ENCODE data around the gene SLC22A7. TPM values are rescaled to one million over a fixed set of nuclear protein-coding genes. Genes with fewer than 3 reads are reported as not detected.
A peak's percentile ranks its signal among the peaks of the same experiment; 100 is the strongest.

Gene SLC22A7, protein sequence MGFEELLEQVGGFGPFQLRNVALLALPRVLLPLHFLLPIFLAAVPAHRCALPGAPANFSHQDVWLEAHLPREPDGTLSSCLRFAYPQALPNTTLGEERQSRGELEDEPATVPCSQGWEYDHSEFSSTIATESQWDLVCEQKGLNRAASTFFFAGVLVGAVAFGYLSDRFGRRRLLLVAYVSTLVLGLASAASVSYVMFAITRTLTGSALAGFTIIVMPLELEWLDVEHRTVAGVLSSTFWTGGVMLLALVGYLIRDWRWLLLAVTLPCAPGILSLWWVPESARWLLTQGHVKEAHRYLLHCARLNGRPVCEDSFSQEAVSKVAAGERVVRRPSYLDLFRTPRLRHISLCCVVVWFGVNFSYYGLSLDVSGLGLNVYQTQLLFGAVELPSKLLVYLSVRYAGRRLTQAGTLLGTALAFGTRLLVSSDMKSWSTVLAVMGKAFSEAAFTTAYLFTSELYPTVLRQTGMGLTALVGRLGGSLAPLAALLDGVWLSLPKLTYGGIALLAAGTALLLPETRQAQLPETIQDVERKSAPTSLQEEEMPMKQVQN
- not detected for total RNA-seq
- not detected for polyA plus RNA-seq
- long read RNA-seq, donor 1: 0 reads
- long read RNA-seq, donor 2: 0 reads
- long read RNA-seq, donor 3: 0 reads
- long read RNA-seq, donor 4: 0 reads
- long read RNA-seq, donor 5: 0 reads
- long read RNA-seq, donor 6: 0 reads
- long read RNA-seq, donor 7: 0 reads
- long read RNA-seq, donor 8: 0 reads
- long read RNA-seq, donor 9: 0 reads
- long read RNA-seq, donor 10: 0 reads

- Histone ChIP-seq H3K4me1 (no peaks in the 10 kb centered on the region), H3K27me3 (peaks cover 0 to 53% (median 0%) of the 10 kb centered on the region in 3 donors), H3K9me3 (no peaks in the 10 kb centered on the region), H3K4me3 (no peak within 1 kb of the TSS), H3K36me3 (no peaks in the 10 kb centered on the region), H3K27ac (no peak within 1 kb of the TSS)
- DNase-seq: peak in 1 of 2 donors; percentile 61
- 62 to 72% (median 66%) methylated on average over 6 to 10 of the region's 10 CpGs for WGBS, 5 donors
- TF ChIP-seq EP300 (IDR thresholded peaks at IDR 0.05): no peak
- no peak for TF ChIP-seq POLR2A (IDR thresholded peaks at IDR 0.05)
- TF ChIP-seq POLR2AphosphoS5 (IDR thresholded peaks at IDR 0.05): no peak
- TF ChIP-seq, protein P1, sequence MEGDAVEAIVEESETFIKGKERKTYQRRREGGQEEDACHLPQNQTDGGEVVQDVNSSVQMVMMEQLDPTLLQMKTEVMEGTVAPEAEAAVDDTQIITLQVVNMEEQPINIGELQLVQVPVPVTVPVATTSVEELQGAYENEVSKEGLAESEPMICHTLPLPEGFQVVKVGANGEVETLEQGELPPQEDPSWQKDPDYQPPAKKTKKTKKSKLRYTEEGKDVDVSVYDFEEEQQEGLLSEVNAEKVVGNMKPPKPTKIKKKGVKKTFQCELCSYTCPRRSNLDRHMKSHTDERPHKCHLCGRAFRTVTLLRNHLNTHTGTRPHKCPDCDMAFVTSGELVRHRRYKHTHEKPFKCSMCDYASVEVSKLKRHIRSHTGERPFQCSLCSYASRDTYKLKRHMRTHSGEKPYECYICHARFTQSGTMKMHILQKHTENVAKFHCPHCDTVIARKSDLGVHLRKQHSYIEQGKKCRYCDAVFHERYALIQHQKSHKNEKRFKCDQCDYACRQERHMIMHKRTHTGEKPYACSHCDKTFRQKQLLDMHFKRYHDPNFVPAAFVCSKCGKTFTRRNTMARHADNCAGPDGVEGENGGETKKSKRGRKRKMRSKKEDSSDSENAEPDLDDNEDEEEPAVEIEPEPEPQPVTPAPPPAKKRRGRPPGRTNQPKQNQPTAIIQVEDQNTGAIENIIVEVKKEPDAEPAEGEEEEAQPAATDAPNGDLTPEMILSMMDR (IDR thresholded peaks at IDR 0.05): no peak
- intact Hi-C loops (cut with DNase I; ENCODE audit: low total_unique reads): no loop called here
Measured at GRCh38 chr6:43297644-43298564, at the start of gene SLC22A7. SLC22A7 (plus strand) TSS chr6:43298260; CDS start chr6:43298359, 99 bp downstream.

GRCh38 chr6:43248791-43249190 is 49.3 kb upstream of the SLC22A7 start:
- Histone ChIP-seq H3K4me3 (no peak overlapping the region), H3K36me3 (no peaks in the 10 kb centered on the region), H3K9me3 (no peaks in the 10 kb centered on the region), H3K27me3 (peaks cover 6 to 76% (median 37%) of the 10 kb centered on the region in 3 donors), H3K27ac (no peak overlapping the region), H3K4me1 (peaks cover 5 to 21% (median 16%) of the 10 kb centered on the region in 4 donors)
- intact Hi-C loops (cut with DNase I; ENCODE audit: low total_unique reads): no loop called here
- TF ChIP-seq POLR2A (IDR thresholded peaks at IDR 0.05) (no peak), POLR2AphosphoS5 (IDR thresholded peaks at IDR 0.05) (no peak), EP300 (IDR thresholded peaks at IDR 0.05) (no peak)
- TF ChIP-seq, protein P1 (IDR thresholded peaks at IDR 0.05): no peak
- no peak for DNase-seq

DNA sequence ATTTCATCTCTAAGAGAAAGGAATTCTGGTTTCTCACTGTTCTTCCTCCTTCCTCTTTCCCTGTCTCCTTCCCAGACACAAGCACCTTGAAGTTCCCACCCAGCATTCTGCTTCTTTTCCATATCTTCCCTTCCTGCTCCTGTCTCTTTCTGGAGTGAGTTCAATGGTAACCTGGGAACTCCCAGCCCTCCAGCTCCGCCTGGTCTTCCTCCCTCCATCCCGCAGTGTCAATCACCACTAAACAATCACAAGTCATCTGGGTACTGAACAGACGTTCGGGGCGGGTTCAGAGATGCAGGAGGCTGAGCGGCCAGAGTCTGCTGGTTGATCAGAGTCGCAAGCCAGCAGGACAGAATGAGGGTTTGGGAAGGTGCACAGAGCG is 47.1 kb upstream of the SLC22A7 start:
- no peak overlapping the region for H3K4me3 ChIP-seq
- H3K9me3 ChIP-seq: no peaks in the 10 kb centered on the region
- no peaks in the 10 kb centered on the region for H3K36me3 ChIP-seq
- DNase-seq: peak in 1 of 2 donors; percentile 26
- no peak overlapping the region for H3K27ac ChIP-seq
- H3K4me1 ChIP-seq: peaks cover 5 to 21% (median 16%) of the 10 kb centered on the region in 4 donors
- TF ChIP-seq, protein P1 (IDR thresholded peaks at IDR 0.05): no peak
- TF ChIP-seq EP300 (IDR thresholded peaks at IDR 0.05): no peak
- TF ChIP-seq POLR2A (IDR thresholded peaks at IDR 0.05): no peak
- TF ChIP-seq POLR2AphosphoS5 (IDR thresholded peaks at IDR 0.05): no peak
- intact Hi-C loops (cut with DNase I; ENCODE audit: low total_unique reads): no loop called here
- peaks cover 0 to 76% (median 21%) of the 10 kb centered on the region in 3 donors for H3K27me3 ChIP-seq
- WGBS, 5 donors: 9 to 14% (median 12%) methylated on average over 5 to 8 of the region's 8 CpGs

DNA sequence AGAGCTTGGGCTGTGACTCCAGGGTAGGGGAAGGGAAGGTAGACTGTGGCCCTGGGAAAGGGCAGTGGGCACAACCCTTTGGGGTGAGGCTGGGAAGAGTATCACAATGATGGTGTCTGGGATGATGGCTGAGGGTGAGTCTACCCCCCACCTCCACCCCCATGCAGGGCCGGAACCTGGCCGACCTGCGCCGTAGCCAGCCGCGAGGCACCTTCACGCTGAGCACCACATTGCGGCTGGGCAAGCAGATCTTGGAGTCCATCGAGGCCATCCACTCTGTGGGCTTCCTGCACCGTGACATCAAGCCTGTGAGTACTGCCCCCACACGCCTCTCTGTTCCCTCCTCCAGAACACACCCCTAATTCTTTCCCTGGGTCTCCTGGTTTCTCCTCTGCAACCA is 44.7 kb upstream of the SLC22A7 start:
- no peak overlapping the region for H3K27ac ChIP-seq
- no peaks in the 10 kb centered on the region for H3K9me3 ChIP-seq
- H3K36me3 ChIP-seq: no peaks in the 10 kb centered on the region
- peak in 1 of 2 donors; percentile 3 for DNase-seq
- WGBS, 5 donors: 92 to 95% (median 93%) methylated on average over 10 to 11 of the region's 11 CpGs
- peaks cover 0 to 76% (median 21%) of the 10 kb centered on the region in 3 donors for H3K27me3 ChIP-seq
- no peaks in the 10 kb centered on the region for H3K4me1 ChIP-seq
- intact Hi-C loops (cut with DNase I; ENCODE audit: low total_unique reads): no loop called here
- TF ChIP-seq POLR2A (IDR thresholded peaks at IDR 0.05) (no peak), POLR2AphosphoS5 (IDR thresholded peaks at IDR 0.05) (no peak), EP300 (IDR thresholded peaks at IDR 0.05) (no peak)
- TF ChIP-seq, protein P1 (IDR thresholded peaks at IDR 0.05): no peak
- H3K4me3 ChIP-seq: no peak overlapping the region
